Peyer's patch (tissue), 4 donors: ENCODE measurements around the gene ATG7. TPM values are rescaled to one million over a fixed set of nuclear protein-coding genes. Genes with fewer than 3 reads are reported as not detected.

Experiments used
- DNase-seq, 3 donors: peaks; one replicate each; pipeline ENCODE4 v3.0.0-alpha.2; 2017 to 2019
- H3K27ac ChIP-seq, 4 donors: fragments of 200-600 bp; sonication (generic); one replicate each; pipeline ENCODE4 v1.5.1; 2016 to 2019
- H3K27me3 ChIP-seq, 2 donors: fragments of 200-600 bp; sonication (generic); one replicate each; pipeline ENCODE4 v1.5.1; 2019
- H3K36me3 ChIP-seq, 3 donors: fragments of 200-600 bp; sonication (generic); one replicate each; pipeline ENCODE4 v1.5.1; 2016 to 2019
- H3K4me1 ChIP-seq, 4 donors: fragments of 200-600 bp; sonication (generic); one replicate each; pipeline ENCODE4 v1.5.1; 2016 to 2019
- H3K4me3 ChIP-seq, 4 donors: fragments of 200-600 bp; sonication (generic); 1 replicate in 3 of 4; 2 replicates in 1 of 4; pipeline ENCODE4 v1.5.1; 2016 to 2019; ENCODE audit warnings: mild to moderate bottlenecking in 1 of 4
- H3K9me3 ChIP-seq, 4 donors: fragments of 200-600 bp; sonication (generic); one replicate each; pipeline ENCODE4 v1.5.1; 2016 to 2019; ENCODE audit warnings: mild to moderate bottlenecking in 1 of 4
- CTCF ChIP-seq, 6 experiments: fragments of 450-650 bp in 4 of 6; fragments of 200-600 bp in 2 of 6; sonication (generic) in 1 of 6; IDR thresholded peaks; one replicate each; pipeline ENCODE4 v1.5.1; 2017 to 2019; ENCODE audit warnings: antibody characterized with exemption in 6 of 6, mild to moderate bottlenecking in 3 of 6, moderate library complexity in 1 of 6
- POLR2A ChIP-seq, 2 donors: fragments of 450-650 bp; IDR thresholded peaks; one replicate each; pipeline ENCODE4 v1.5.1; 2017; ENCODE audit warnings: antibody characterized with exemption in 2 of 2, mild to moderate bottlenecking in 2 of 2, moderate library complexity in 2 of 2
- total RNA-seq, 4 donors: library from RNA; depleted of rRNA; stranded (reverse); fragments of >200 nt; gene quantifications; one replicate each; pipeline ENCODE4 v1.1.0, GENCODE V29; 2016

The ATG7 gene
- total RNA-seq, 4 donors from 2014 or later = 45.2 to 126 (median 70.8) TPM

GRCh38 chr3:11272906-11273574 lies 843 bp downstream of the ATG7 start:
- Histone ChIP-seq H3K4me1 (peaks cover 0 to 17% (median 0%) of the 10 kb centered on the region in 4 donors), H3K9me3 (no peaks in the 10 kb centered on the region), H3K4me3 (peak overlapping the region; percentile 72 to 95 (median 86)), H3K27ac (peak overlapping the region; percentile 81 to 91 (median 84)), H3K36me3 (peaks cover 0 to 6% (median 0%) of the 10 kb centered on the region in 3 donors), H3K27me3 (no peaks in the 10 kb centered on the region)
- DNase-seq = no peak
- TF ChIP-seq CTCF (IDR thresholded peaks at IDR 0.05) (no peak), POLR2A (IDR thresholded peaks at IDR 0.05) (no peak)

GRCh38 chr3:11273891-11274291 lies 1.7 kb downstream of the ATG7 start:
- Histone ChIP-seq H3K27me3 (no peaks in the 10 kb centered on the region), H3K4me1 (peaks cover 0 to 17% (median 0%) of the 10 kb centered on the region in 4 donors), H3K36me3 (peaks cover 0 to 6% (median 0%) of the 10 kb centered on the region in 3 donors), H3K4me3 (peak overlapping the region in 1 of 4 donors; percentile 79), H3K9me3 (no peaks in the 10 kb centered on the region), H3K27ac (peak overlapping the region in 2 of 4 donors; percentile 1 to 81)
- peak in 1 of 3 donors; percentile 46 for DNase-seq
- TF ChIP-seq POLR2A (IDR thresholded peaks at IDR 0.05) = no peak
- TF ChIP-seq CTCF (IDR thresholded peaks at IDR 0.05) = no peak

DNA sequence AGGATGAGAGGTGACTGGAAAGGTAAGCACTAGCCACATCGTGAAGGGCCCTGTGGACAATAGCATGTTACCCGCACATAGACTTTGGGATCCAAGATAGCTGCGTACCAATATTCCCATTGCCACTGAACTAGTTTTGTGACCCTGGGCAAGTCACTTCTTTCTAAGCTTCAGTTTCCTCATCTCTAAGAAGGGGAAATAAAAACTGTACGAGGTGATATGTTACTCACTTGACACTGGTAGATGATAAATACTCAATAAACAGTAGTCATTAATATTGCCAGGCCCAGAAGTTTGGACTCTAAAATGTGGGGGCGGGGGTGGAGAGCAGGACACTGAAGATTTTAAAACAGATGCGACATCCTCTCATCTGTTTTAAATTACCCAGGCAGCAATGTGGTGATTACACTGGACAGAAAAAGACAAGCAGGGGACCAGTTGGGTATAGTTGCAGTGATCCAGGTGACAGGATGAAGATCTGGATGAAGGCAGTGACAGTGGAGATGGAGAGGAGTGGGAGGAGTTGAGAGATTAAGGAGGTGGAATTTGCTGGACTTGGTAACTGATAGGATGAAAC lies 2.5 kb downstream of the ATG7 start:
- TF ChIP-seq CTCF (IDR thresholded peaks at IDR 0.05) (no peak), POLR2A (IDR thresholded peaks at IDR 0.05) (no peak)
- H3K36me3 ChIP-seq = peaks cover 0 to 6% (median 0%) of the 10 kb centered on the region in 3 donors
- no peak for DNase-seq
- no peak overlapping the region for H3K4me3 ChIP-seq
- peak overlapping the region in 2 of 4 donors; percentile 25 to 42 for H3K27ac ChIP-seq
- H3K27me3 ChIP-seq = no peaks in the 10 kb centered on the region
- peaks cover 0 to 17% (median 0%) of the 10 kb centered on the region in 4 donors for H3K4me1 ChIP-seq
- no peaks in the 10 kb centered on the region for H3K9me3 ChIP-seq

DNA sequence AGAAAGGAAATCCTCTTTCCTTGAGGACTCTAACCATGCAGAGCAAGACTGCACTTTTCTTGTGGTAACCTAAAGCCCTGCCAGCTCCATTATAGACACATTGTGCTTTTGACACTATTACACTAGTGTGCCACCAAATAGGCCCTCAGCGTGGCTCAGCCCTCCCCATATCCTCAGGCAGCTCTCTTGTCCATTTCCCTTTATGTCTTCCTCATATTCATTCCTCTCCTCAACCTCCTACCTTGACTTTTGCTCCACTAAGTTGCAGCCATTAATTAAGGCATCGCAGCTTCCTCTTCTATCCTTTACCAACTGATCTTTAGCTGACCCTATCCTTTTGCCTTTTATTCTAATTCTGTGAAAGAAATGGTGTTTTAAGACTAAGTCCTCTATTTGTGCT lies 3.7 kb downstream of the ATG7 start:
- TF ChIP-seq CTCF (IDR thresholded peaks at IDR 0.05) (no peak), POLR2A (IDR thresholded peaks at IDR 0.05) (no peak)
- peaks cover 0 to 10% (median 0%) of the 10 kb centered on the region in 3 donors for H3K36me3 ChIP-seq

GRCh38 chr3:11276901-11277300 lies 4.7 kb downstream of the ATG7 start:
- H3K4me3 ChIP-seq = no peak overlapping the region
- no peak overlapping the region for H3K27ac ChIP-seq
- DNase-seq = no peak
- H3K27me3 ChIP-seq = no peaks in the 10 kb centered on the region
- peaks cover 0 to 19% (median 0%) of the 10 kb centered on the region in 4 donors for H3K4me1 ChIP-seq
- TF ChIP-seq CTCF (IDR thresholded peaks at IDR 0.05) (no peak), POLR2A (IDR thresholded peaks at IDR 0.05) (no peak)
- peaks cover 0 to 15% (median 0%) of the 10 kb centered on the region in 3 donors for H3K36me3 ChIP-seq
- no peaks in the 10 kb centered on the region for H3K9me3 ChIP-seq

More for the DNA sequence above, 3.7 kb downstream of the ATG7 start:
- no peaks in the 10 kb centered on the region for H3K27me3 ChIP-seq
- H3K9me3 ChIP-seq = no peaks in the 10 kb centered on the region
- no peak overlapping the region for H3K4me3 ChIP-seq
- no peak for DNase-seq
- peaks cover 0 to 17% (median 0%) of the 10 kb centered on the region in 4 donors for H3K4me1 ChIP-seq
- no peak overlapping the region for H3K27ac ChIP-seq
